AG09319 (cell line): Measurements from ENCODE around the gene VPS54.

Experiments
- DNase-seq: peaks from one replicate; pipeline ENCODE4 v3.0.0-alpha.2; 2010; ENCODE audit warnings: low read depth; ENCODE audit errors: extremely low read depth
- TF ChIP-seq, protein P1 (sequence below): IDR thresholded peaks from 2 replicates; pipeline ENCODE4 v1.5.1; 2011; ENCODE audit warnings: low read depth, mild to moderate bottlenecking, inconsistent platforms, low read length, moderate library complexity

The VPS54 gene

DNA sequence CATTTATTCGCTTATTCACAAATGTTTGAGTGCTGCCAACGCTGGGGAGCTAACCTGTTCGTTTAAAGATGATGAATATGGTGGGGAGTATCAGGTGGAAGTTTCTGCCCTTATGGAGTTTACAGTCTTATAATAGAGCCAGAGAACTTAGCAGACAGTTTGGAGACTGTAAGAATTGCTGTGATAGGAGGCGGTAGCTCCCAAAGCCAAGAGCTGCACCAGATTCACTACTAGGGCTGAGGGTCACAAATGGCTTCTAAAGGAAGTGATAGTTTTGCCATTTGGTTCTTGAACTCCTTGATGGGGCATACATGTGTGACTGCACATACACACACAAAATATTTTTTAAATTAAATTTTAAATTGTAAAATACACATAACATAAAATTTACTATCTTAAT lies 148.5 kb downstream of the VPS54 start:
- no peak for DNase-seq
- TF ChIP-seq, protein P1, sequence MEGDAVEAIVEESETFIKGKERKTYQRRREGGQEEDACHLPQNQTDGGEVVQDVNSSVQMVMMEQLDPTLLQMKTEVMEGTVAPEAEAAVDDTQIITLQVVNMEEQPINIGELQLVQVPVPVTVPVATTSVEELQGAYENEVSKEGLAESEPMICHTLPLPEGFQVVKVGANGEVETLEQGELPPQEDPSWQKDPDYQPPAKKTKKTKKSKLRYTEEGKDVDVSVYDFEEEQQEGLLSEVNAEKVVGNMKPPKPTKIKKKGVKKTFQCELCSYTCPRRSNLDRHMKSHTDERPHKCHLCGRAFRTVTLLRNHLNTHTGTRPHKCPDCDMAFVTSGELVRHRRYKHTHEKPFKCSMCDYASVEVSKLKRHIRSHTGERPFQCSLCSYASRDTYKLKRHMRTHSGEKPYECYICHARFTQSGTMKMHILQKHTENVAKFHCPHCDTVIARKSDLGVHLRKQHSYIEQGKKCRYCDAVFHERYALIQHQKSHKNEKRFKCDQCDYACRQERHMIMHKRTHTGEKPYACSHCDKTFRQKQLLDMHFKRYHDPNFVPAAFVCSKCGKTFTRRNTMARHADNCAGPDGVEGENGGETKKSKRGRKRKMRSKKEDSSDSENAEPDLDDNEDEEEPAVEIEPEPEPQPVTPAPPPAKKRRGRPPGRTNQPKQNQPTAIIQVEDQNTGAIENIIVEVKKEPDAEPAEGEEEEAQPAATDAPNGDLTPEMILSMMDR = no peak

DNA sequence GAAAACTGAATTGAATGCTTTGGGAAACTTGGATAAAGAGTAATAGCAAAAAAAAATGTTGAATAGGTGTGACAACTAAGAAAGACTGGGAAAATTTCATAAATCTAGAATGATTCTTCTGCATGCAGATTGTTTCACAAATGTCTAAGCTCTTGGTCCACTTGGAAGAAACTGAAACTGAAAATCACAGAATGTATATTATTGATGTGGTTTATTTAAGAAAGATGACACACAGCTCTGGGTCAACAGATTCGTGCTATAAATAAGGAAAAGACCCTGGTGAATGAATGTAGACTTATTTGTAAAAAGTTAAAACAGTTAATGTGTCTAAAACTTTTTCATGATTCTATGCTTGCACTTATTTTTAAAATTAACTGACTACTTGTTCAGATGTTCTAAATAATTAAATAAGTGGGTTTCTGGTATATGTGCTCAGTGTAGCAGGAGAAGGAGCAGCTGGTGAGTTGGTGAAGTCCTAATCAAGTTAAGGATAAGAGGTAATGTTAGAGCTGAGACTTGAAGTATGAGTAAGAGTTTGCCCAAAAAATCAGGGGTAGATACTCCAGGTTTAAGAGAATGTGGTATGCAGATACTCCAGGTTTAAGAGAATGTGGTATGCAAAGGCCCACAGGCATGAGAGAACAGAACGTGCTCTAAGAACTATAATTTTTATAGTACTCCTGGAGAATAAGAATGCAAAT lies 153.1 kb downstream of the VPS54 start:
- TF ChIP-seq, protein P1 = no peak
- no peak for DNase-seq

GRCh38 chr2:63865159-63865799 lies 153.9 kb downstream of the VPS54 start:
- no peak for DNase-seq
- TF ChIP-seq, protein P1 = no peak

GRCh38 chr2:63863707-63864106 lies 155.5 kb downstream of the VPS54 start:
- TF ChIP-seq, protein P1 = no peak
- no peak for DNase-seq

- no peak for DNase-seq
These were observed 156.4 kb downstream of the VPS54 start for GRCh38 chr2:63862806-63863205.

DNA sequence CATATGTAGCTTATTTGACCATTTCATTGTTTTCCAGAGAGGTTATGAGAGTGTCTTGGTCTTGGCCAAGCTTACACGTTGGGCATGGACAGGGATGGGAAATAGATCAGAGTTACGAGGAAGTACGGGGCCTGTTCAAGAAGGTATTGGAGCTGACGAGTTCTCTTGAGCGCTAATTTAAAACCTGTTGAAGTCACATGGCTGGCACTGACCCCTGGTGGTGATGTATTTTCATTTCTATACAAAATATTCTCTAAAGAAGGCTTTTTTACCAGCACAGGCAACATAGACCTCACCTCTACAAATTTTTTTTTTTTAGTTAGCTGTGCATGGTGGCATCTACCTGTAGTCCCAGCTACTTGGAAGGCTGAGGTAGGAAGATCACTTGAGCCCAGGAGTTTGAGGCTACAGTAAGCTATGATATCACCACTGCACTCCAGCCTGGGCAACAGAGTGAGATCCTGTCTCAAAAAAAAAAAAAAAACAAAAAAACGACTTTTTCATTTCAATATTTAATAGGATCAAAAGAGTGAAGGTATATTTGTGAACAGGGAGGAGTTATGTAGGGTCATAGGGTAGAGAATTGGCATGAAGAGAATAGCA lies 157.9 kb downstream of the VPS54 start:
- TF ChIP-seq, protein P1 = peak; percentile 37
- DNase-seq = no peak

More at GRCh38 chr2:63862806-63863205, 156.4 kb downstream of the VPS54 start:
- TF ChIP-seq, protein P1 = no peak

- DNase-seq = no peak
These were observed 160.9 kb downstream of the VPS54 start for GRCh38 chr2:63858291-63858690.

More at GRCh38 chr2:63858291-63858690, 160.9 kb downstream of the VPS54 start:
- TF ChIP-seq, protein P1 = no peak
